Endometrial microvascular endothelial cells (primary cell): ENCODE measurements around the gene XPC. TPM values are rescaled to one million over a fixed set of nuclear protein-coding genes. Genes with fewer than 3 reads are reported as not detected.
"Not testable (repeated sequence)": the region's sequence is repeated elsewhere in the genome, so short reads cannot be mapped to it uniquely, and the experiment has no call there.

Experiments
- in situ Hi-C: cut with HindIII; loops from 2 replicates; pipeline ENCODE4 v1.10.0; 2017; ENCODE audit warnings: low sequenced_read_pairs, low pct_unique_long_range_greater_than_20kb; ENCODE audit errors: inconsistent ontology term
- total RNA-seq: library from RNA; depleted of rRNA; stranded (reverse); fragments of >200 nt; gene quantifications from one replicate; pipeline ENCODE4 v1.2.3, GENCODE V29; 2015; ENCODE audit errors: inconsistent ontology term

The XPC gene
- total RNA-seq, 1 donor from 2014 or later = 42.0 TPM

GRCh38 chr3:14126887-14127505 lies 51.4 kb downstream of the XPC start:
- in situ Hi-C loops = no loop called here

DNA sequence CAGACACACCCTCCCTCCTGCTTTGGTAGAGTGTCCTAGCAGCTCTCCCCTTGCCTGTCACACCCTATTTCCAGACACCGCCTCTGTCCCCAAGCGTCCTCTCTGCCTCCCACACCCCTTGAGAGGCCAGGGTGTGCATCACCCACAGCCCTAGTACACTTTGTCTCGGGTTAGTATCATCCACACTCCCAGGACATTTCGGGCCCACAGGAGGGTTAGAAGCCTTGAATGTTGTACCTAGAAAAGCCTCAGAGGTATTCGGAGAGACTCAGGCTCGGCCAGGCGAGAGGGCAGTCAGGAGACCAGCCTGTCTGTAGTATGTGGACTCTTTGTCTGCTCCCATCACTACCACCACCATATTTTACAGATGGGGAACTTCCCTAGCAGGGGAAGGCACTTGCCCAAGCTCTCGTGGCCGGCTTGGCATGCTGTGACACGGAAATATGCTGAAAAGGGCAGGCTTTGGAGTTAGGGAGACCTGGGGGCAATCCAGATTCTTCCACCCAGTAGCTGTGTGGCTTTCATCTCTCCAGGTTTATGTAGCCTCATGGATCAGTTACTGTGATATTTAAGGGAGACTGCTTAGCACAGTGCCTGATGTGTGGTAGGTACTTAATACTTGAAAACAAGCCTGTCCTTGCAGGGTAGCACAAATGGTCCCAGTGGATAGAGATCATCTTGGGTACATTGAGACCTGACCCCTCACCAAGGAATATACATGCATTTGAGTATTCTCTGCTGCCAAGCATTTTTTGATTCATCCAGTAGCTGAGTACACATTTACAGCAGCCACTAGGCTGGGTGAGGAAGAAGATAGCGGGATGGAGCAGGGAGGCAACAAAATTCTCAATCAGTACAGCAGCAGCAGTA lies 52.1 kb downstream of the XPC start:
- in situ Hi-C loops = no loop called here

GRCh38 chr3:14125193-14126016 lies 53.0 kb downstream of the XPC start:
- in situ Hi-C loops = no loop called here

GRCh38 chr3:14124615-14125192 lies 53.7 kb downstream of the XPC start, which contains the start of the genes CHCHD4 and TMEM43:
Gene CHCHD4 (minus strand): TSS chr3:14124870. CDS start chr3:14124676, 194 bp downstream.
Gene TMEM43 (plus strand): TSS chr3:14125052. CDS start chr3:14125194, 142 bp downstream.
- in situ Hi-C loops = no loop called here

GRCh38 chr3:14124223-14124614 lies 54.2 kb downstream of the XPC start:
- in situ Hi-C loops = no loop called here

- in situ Hi-C loops = no loop called here
Measured at GRCh38 chr3:14123308-14124222, 54.8 kb downstream of the XPC start.

- in situ Hi-C loops = no loop called here
Measured at GRCh38 chr3:14122301-14122700, 56.1 kb downstream of the XPC start.

- in situ Hi-C loops = no loop called here
Measured at GRCh38 chr3:14121859-14122258, 56.5 kb downstream of the XPC start.

DNA sequence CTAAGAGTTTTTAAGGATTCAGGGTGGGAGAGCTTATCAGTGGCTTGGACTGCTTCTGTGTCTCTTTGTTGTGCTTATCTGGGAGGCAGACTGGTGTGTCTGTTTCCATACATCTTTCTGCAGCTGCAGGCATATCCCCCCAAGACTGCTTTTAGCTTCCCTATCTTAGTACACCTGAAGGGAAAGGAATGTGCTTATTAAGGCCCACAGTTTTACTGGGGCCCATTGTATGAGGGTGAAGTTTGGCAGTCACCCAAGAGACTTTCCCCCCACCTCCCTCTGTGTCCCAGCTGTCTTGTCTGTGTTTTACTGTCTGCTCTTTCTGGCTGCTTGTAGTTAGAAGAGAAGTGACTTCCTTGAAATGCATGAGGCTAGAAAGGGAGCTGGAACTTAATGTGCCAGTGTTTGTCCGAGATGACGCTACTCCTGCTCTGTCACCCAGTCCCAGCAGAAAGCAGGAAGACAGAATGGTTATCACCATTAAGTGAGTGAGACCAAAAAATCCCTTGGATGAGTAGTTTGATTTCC lies 57.4 kb downstream of the XPC start:
- in situ Hi-C loops = not testable (repeated sequence)

DNA sequence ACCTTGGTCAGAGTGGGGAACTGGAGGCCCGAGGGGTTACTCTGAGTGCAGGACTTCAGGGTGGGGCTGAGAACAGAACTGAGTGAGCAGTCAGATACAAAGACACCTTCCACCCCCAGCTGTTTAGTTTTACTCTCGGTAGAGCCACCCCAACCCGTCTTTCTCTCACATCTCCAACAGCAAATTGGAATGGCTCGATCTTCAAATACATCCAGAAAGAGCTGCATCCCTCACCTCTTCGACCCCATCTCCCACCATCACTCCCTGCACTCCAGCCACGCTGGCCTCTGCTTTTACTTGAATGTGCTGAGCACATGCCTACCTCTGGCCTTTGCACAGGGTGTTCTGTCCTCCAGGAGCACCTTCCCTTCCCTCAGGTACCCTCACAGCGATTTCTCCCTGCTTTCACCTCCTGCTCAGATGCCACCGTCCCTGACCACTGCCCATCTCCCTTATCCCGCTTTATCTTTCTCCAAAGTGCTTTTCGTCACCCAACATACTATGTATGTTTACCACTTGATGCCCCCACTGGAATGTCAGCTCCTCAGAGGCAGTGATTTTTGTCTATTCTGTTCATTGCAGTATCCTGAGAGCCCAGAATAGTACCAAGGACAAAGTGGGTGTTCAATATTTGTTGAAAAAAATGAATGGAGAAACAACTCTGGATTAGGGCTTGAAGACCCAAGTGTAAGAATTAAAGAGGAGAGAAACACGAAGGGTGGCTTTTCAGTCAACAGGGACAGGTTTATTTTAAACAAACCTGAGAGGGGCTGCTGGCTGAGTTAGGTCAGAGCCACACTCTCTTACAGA lies 58.1 kb downstream of the XPC start:
- in situ Hi-C loops = no loop called here

DNA sequence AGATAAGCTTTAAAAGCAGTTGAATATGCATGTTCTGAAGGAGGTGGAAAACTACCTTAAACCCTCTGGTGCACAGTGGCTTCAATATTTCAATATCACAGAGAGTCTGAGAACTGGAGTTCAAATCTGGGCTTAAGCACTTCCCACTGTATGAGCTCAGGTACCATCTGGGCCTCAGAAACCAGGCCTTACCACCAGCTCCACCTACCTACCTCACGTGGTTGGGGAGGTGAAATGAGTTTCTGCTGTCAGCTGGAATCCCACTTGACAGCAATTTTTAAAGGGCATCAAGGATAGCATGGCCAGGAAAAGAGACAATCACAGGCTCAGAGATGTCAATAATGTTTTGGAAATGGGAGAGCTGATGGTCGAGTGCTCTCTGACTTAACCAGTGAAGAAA lies 58.8 kb downstream of the XPC start:
- in situ Hi-C loops = no loop called here

DNA sequence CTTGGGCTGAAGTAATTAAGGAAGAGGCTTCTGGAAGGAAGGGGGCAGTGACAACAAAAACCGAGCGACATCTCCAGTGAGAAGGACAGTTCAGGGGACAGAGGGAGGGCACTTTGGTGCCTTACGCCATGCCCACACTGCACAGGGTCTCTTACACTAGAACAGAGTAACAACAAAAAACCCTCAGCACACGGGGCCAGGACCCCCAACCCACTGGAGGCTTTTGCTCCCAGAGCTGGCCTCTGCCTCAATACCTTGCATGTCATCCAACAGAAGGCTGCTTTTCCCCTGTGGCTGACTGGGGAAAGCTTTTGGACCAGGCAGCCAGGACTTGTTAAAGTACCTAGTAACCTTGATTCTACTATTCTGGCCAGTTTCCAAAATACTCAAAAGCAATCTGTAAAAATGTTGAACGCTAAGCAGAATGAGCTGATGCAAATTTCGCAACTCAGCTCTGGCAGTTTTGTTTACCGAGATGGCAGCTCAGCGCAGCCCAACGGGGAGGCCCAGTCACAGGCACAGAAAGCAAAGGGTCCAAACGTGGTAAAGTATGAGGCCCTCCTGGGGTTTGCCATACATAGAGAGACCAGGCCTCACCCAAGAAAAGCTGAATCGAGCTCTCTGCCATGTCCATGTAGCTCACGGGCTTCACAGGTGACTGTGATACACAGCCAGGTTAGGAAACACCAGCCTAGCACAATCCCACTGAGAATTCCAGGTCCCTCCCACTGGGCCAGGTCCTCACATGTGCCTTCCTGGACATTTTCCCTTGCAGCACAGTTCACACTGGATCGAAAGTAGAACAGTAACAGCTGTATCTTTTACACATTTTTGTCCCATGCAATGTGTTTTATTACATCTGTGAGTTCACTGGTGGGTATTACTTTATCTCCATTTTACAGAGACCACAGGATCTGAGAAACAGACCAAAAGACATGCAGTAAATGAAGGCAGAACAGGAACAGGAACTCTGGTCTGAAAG lies 59.7 kb downstream of the XPC start:
- in situ Hi-C loops = no loop called here

DNA sequence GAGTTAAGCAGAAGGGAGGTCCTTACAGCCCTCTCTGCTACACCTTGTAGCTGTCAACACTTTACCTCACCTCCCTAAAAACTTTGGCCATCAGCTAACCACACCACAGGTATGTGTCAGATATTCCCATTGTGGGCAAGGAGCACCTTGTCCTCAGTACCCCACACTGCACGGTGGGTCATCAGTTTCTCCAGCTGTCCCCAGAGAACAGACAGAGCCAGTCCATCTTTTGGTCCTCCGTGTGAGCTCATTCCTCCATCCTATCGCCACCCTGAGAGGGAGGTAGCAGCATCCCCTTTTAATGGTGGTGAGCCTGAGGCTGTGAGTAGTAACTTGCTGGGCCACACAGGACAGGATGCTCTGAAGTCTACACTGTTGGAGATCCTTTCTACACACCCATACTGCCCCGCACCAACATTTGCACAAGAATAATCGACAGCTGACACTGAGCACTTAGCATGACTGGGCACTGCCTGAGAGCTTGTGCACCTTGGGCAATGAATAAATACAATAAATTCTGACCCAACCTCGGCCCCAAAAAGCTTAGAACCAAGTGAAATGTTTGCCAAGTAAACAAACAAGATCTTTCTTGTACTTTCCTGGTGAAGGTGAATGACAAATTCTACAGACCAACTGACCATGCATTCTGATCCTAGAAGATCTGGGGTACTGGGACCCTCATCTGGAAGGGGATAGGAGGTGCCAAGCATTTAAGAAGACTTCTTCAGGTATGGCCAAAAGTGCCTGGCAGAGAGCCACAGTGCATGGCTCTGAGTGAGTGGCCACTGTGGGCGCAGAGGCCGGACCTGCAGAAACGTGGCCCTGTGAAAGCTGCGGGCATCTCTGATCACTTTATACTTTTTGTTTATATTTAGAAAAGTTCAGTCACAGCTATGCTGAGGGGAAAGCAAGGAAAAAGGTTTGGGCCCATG lies 60.7 kb downstream of the XPC start:
- in situ Hi-C loops = no loop called here

DNA sequence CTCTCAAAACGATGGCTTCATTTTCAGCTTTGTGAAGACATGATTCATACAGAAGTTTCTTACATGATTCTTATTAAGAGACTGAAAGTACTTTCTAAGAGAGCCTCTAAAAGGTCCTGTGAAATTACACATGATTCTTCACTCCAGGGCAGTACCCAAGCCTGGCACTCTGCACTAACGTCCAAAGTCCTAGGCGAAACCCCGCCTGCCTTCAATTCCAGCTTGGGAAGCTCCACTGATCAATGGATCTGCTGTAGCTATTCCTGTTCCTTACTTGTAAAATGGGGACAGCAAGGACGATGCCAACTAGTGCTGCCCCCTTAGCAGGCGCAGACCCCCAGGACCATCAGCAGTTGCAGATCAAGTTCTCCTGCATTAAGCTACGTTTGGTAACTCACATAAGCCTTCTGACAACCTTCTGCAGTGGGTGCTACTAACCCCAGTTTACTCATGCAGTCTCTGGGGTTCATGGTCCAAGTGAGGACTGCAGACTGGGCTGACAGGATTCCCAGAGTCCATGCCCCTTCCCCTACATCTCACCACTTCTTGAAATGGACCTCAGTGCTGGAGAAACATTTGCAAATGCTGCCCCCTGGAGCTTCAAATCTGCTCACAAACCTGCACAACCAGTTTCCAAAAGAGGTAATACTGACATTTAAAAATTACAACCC lies 64.3 kb downstream of the XPC start:
- in situ Hi-C loops = no loop called here

DNA sequence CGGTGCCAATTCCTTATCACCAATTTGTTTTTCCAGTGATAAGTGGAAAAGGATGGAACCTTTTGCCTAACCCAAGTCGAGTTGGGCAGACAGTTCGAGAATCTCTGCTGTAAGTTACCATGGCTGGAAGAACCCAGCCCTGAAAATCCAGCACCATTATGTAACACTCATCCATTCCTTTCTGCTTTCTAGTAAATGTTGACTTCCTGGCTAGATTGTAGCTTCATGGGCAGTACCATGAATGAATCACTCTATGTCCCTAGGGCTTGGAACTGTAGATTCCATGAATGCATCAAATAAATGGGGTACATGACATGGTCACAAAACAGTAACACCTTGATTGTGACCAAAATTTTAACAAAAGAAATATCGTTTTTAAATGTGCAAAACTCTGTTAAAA lies 67.7 kb downstream of the XPC start:
- in situ Hi-C loops = no loop called here
